Cardiac muscle cell (in vitro differentiated cells and primary cell): ENCODE results near the gene KMT2B. TPM values are rescaled to one million over a fixed set of nuclear protein-coding genes. Genes with fewer than 3 reads are reported as not detected.

ENCODE experiments used
- DNase-seq, 2 donors: peaks; one replicate each; pipeline versions ENCODE4 v3.0.0 to v3.0.0-alpha.2; 2010 to 2017; ENCODE audit warnings: low read depth in 1 of 2, low spot score in 1 of 2
- H3K27ac ChIP-seq: fragments of 200-600 bp; sonication (generic); 2 replicates; pipeline ENCODE4 v1.5.1; 2016
- H3K27me3 ChIP-seq: fragments of 200-600 bp; sonication (generic); 2 replicates; pipeline ENCODE4 v1.6.0; 2016; ENCODE audit warnings: control low read depth
- H3K36me3 ChIP-seq: fragments of 200-600 bp; sonication (generic); 2 replicates; pipeline ENCODE4 v1.5.1; 2016; ENCODE audit warnings: control low read depth
- H3K4me1 ChIP-seq: fragments of 200-600 bp; sonication (generic); 2 replicates; pipeline ENCODE4 v1.8.1; 2017; ENCODE audit warnings: low read depth, mild to moderate bottlenecking, mixed run types
- H3K4me3 ChIP-seq: fragments of 200-600 bp; sonication (generic); 2 replicates; pipeline ENCODE4 v1.5.1; 2016; ENCODE audit warnings: mild to moderate bottlenecking
- H3K9me3 ChIP-seq: fragments of 200-600 bp; sonication (generic); 2 replicates; pipeline ENCODE4 v1.5.1; 2017; ENCODE audit warnings: low read depth, mild to moderate bottlenecking, control low read depth
- CTCF ChIP-seq: IDR thresholded peaks from 2 replicates; pipeline ENCODE4 v1.5.1; 2012; ENCODE audit warnings: low read depth, mild to moderate bottlenecking, low read length
- polyA plus RNA-seq: library from polyadenylated mRNA; unstranded; fragments of >200 nt; fragmentation: Nextera tagmentation; extraction: Ambion mirVana; gene quantifications from 2 replicates; pipeline ENCODE4 v1.2.1, GENCODE V29; 2016
- total RNA-seq: library from RNA; depleted of rRNA; stranded (reverse); fragments of >200 nt; gene quantifications from 2 replicates; pipeline ENCODE4 v1.2.3, GENCODE V29; 2016

KMT2B gene
- total and polyA plus RNA-seq, 2 experiments from 2014 or later: 8.9 to 38.1 TPM

DNA sequence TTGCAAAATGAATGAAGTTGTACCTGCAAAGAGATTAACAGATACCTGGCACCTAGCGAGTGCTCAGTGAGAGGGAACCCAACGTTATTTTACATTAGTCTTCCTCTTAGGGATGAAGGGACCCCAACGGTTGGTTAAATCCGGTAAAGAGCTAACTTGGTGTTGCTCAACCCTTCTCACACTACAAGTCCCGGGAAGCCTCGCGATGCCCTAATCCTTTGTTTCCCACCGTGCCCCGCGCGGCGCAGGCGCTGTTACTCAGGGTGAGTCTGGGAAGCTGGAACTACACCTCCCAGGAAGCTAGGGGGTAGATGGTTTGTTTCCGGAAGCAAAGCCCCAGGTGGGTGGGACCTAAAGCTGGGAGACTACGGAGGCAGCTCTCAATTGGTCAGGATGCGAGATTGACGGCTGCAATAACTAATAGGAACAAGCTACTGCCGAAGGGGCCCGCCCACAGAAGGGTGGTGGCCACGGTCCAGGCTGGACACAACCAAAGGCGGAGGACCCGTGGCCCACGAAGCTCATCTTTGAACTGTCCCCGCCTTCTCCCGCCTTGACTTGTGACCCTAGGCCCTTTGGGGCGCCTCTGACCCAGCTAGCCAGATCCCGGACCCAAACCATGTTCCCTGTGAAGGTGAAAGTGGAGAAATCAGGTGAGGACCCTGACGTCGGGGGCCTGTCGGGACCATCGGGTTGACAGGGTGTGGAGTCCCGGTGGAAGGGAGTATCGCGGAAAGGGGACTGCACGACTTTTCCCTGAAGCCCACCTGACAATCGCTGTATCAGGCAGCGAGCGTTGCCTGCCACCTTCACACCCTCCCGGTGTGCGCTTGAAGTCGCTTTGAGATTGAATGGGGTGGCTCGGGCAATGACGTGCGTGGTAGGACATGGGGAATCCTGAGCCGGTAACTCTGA is 30.6 kb downstream of the KMT2B start, which contains the start of gene LIN37:
Gene LIN37, plus strand, starts transcription at position 471 of the 915 bp plus-strand sequence. Its CDS starts 149 bp downstream, at position 620.
- Histone ChIP-seq H3K4me1 (no peaks in the 10 kb centered on the region), H3K27ac (no peak within 1 kb of the TSS), H3K4me3 (peak within 1 kb of the TSS; percentile 75), H3K9me3 (no peaks in the 10 kb centered on the region), H3K27me3 (no peaks in the 10 kb centered on the region), H3K36me3 (no peaks in the 10 kb centered on the region)
- TF ChIP-seq CTCF: no peak
- peak; percentile 99 to 100 for DNase-seq

DNA sequence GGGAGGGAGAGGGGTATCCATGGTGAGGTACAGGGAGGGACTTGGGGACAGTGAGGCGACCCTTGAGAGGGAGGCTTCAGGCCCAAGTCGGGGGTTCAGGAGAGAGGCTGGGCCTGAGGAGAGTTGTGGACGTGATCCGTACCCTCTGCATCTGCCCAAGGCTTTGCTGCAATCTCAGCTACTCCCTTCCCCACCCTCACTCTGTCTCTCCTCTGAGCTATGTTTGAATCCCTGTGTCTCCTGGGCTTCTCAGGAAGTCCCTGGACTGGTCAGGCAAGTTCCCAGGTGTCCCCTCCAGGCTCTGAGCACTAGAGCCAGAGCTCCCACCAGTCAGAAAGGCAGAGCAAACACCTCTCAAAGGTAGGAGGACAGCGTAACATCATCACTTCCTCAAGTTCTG is 32.4 kb downstream of the KMT2B start:
- H3K27me3 ChIP-seq: no peaks in the 10 kb centered on the region
- H3K4me1 ChIP-seq: no peaks in the 10 kb centered on the region
- no peak for DNase-seq
- H3K4me3 ChIP-seq: no peak overlapping the region
- TF ChIP-seq CTCF: no peak
- no peaks in the 10 kb centered on the region for H3K9me3 ChIP-seq
- H3K36me3 ChIP-seq: no peaks in the 10 kb centered on the region
- H3K27ac ChIP-seq: no peak overlapping the region

- TF ChIP-seq CTCF: no peak
- H3K27me3 ChIP-seq: no peaks in the 10 kb centered on the region
- no peak overlapping the region for H3K4me3 ChIP-seq
- no peak for DNase-seq
- H3K27ac ChIP-seq: no peak overlapping the region
- H3K36me3 ChIP-seq: no peaks in the 10 kb centered on the region
- H3K9me3 ChIP-seq: no peaks in the 10 kb centered on the region
- H3K4me1 ChIP-seq: peaks cover 10% of the 10 kb centered on the region
Measured at GRCh38 chr19:35751839-35752745, 34.3 kb downstream of the KMT2B start.

DNA sequence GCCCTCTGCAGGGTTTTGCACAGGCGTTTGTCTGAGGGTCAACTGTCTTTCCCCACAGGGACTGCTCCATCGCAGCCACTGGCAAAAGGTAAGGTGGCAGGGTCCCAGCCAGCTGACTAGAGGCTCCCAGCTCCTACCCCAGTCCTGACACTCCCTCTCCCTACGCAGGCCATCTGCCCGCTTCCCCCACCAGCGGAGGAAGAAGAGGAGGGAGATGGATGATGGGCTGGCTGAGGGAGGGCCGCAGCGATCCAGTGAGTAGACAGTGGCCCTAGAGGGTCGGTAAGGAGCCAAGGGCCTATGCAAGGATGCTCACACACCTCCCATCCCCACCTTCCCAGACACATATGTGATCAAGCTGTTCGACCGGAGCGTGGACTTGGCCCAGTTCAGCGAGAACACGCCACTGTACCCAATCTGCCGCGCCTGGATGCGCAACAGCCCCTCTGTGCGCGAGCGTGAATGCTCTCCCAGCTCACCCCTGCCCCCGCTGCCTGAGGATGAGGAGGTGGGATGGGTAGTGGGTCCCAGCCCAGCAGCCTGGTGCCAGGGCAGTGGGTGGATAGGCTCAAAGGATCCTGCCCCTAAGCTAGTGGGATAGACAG is 35.0 kb downstream of the KMT2B start:
- H3K4me1 ChIP-seq: peaks cover 14% of the 10 kb centered on the region
- H3K27ac ChIP-seq: no peak overlapping the region
- TF ChIP-seq CTCF: no peak
- no peak overlapping the region for H3K4me3 ChIP-seq
- no peaks in the 10 kb centered on the region for H3K27me3 ChIP-seq
- H3K36me3 ChIP-seq: no peaks in the 10 kb centered on the region
- H3K9me3 ChIP-seq: no peaks in the 10 kb centered on the region
- no peak for DNase-seq
